Fibroblast of mammary gland (primary cell): ENCODE results near the gene ARHGAP26.

Experiments used
- DNase-seq: peaks from one replicate; pipeline ENCODE4 v3.0.0-alpha.2; 2010; ENCODE audit warnings: low read depth
- H3K4me3 ChIP-seq: 2 replicates; pipeline ENCODE4 v1.5.1; 2011; ENCODE audit warnings: low read depth, mild to moderate bottlenecking, low read length, moderate library complexity; ENCODE audit not compliant: control insufficient read depth
- CTCF ChIP-seq: conservative IDR thresholded peaks from 2 replicates; pipeline ENCODE4 v1.5.1; 2011; ENCODE audit warnings: low read depth, low read length, inconsistent platforms; ENCODE audit not compliant: control insufficient read depth, insufficient read depth

Gene ARHGAP26

DNA sequence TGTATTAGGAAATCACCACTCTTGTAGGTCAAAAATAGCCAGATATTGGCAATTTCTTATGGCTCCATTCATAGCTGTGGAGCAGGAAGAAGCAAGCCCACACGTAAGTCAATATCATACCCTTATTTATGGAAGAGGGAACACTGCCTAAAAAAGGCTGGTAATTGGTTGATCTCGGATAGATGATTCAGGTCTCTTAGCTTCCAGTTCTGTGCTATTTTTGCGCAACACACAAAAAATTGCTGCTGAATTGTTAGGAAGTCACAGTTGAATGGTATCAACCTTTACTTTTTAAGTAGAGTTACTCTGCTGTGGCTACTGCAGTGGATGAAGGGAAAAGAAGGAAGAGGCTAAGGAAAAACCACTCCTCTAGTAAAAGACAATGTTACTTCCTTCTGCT lies 168.8 kb downstream of the ARHGAP26 start:
- H3K4me3 ChIP-seq: no peak overlapping the region
- DNase-seq: no peak
- TF ChIP-seq CTCF: no peak

GRCh38 chr5:142939884-142940283 lies 169.7 kb downstream of the ARHGAP26 start:
- DNase-seq: no peak
- H3K4me3 ChIP-seq: no peak overlapping the region
- no peak for TF ChIP-seq CTCF

DNA sequence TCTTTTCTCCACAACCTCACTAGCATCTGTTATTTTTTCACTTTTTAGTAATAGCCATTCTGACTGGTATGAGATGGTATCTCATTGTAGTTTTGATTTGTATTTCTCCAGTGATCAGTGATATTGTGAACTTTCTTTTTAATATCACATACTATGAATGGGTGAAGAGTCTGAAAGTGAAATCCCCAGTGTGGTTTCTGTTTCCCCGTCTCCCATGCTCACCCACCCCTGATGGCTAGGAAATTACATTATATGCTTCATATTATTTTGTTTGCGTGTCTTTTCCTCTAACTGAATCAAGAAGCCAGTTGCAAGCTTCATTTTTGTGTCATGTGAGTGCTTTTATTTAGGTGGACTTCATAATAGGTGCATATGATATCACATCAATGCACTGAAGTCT lies 171.1 kb downstream of the ARHGAP26 start:
- no peak for TF ChIP-seq CTCF
- H3K4me3 ChIP-seq: no peak overlapping the region

GRCh38 chr5:142942901-142943300 lies 172.7 kb downstream of the ARHGAP26 start:
- H3K4me3 ChIP-seq: no peak overlapping the region
- no peak for TF ChIP-seq CTCF

More for the DNA sequence above, 171.1 kb downstream of the ARHGAP26 start:
- DNase-seq: no peak

DNA sequence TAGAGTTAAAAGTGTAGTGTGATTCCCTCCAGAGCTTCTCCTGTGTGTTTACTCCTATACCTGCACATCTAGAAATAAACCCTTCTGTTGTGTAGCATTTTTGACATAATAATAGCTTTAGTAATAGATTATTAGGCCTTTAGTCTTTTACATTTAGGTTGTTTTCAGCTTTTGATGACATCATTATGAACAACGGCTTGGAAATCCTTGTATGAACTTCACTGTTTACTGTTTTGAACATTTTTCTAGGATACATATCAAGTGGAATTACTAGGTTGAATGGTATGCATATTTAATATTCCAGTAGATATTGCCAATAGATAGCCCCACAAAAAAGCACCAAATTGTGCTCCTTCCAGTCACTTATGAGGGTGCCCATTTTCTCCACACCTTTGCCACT lies 174.0 kb downstream of the ARHGAP26 start:
- no peak for DNase-seq
- H3K4me3 ChIP-seq: no peak overlapping the region
- no peak for TF ChIP-seq CTCF

More at GRCh38 chr5:142942901-142943300, 172.7 kb downstream of the ARHGAP26 start:
- no peak for DNase-seq

DNA sequence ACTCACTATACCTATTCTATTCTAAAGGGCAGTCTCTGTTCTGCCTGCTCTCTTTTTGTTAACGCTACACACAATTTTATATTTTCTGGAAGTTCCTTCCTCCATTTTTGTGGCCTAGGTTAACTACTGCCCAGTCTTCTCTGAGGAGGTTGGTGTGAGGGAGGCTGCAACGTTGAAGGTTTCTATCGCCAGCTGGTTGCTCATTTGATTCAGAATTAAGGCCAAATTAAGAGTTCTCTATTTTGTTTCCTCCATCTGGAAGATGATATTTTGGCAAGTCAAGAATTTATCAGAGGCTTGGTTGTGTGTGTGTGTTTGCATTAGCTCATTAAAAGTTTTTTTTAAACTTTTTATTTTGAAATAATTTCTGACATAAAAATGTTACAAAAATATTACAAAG lies 175.1 kb downstream of the ARHGAP26 start:
- H3K4me3 ChIP-seq: no peak overlapping the region
- no peak for TF ChIP-seq CTCF
- no peak for DNase-seq

- TF ChIP-seq CTCF: no peak
- no peak for DNase-seq
Observed at GRCh38 chr5:142945845-142946244, 175.7 kb downstream of the ARHGAP26 start.

More at GRCh38 chr5:142945845-142946244, 175.7 kb downstream of the ARHGAP26 start:
- H3K4me3 ChIP-seq: no peak overlapping the region
